DOHH2 (cell line): ENCODE measurements around the gene RBP4.

Experiments
- EZH2phosphoT487 ChIP-seq: fragments of 200-600 bp; sonication (generic); IDR thresholded peaks from 2 replicates; pipeline ENCODE4 v1.6.1; 2017; ENCODE audit warnings: borderline replicate concordance, mild to moderate bottlenecking, antibody characterized with exemption, low read length, moderate library complexity, mixed read lengths
- TF ChIP-seq, protein P1 (sequence below): fragments of 200-600 bp; sonication (generic); IDR thresholded peaks from one replicate; pipeline ENCODE4 v1.5.1; 2014; ENCODE audit warnings: antibody characterized with exemption, mild to moderate bottlenecking, low read depth, low read length; ENCODE audit not compliant: poor library complexity, severe bottlenecking

DNA sequence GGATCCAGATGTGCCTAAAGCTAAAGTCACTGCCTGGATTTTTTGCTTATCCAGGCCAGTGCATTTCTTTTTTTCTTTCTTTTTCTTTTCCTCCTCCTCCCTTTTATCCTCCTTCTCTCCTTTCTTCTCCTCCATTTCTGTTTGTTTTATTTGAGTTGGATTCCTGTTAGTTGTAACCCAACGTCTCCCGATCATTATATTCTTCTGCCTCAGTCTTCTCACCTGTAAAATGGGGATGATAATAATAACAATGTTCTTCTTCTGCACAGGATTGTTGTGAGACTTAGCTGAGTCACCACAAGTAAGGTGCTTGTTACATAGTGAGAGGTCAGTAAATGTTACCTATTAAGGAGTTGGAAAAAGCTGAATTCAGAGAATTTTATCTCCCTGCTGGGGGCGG is 48.3 kb downstream of the RBP4 start:
- TF ChIP-seq, protein P1, sequence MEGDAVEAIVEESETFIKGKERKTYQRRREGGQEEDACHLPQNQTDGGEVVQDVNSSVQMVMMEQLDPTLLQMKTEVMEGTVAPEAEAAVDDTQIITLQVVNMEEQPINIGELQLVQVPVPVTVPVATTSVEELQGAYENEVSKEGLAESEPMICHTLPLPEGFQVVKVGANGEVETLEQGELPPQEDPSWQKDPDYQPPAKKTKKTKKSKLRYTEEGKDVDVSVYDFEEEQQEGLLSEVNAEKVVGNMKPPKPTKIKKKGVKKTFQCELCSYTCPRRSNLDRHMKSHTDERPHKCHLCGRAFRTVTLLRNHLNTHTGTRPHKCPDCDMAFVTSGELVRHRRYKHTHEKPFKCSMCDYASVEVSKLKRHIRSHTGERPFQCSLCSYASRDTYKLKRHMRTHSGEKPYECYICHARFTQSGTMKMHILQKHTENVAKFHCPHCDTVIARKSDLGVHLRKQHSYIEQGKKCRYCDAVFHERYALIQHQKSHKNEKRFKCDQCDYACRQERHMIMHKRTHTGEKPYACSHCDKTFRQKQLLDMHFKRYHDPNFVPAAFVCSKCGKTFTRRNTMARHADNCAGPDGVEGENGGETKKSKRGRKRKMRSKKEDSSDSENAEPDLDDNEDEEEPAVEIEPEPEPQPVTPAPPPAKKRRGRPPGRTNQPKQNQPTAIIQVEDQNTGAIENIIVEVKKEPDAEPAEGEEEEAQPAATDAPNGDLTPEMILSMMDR, result no peak
- no peak for TF ChIP-seq EZH2phosphoT487
